GM12865 (cell line): Measurements from ENCODE around the gene CALR3.

ENCODE experiments used
- DNase-seq: peaks from one replicate; pipeline ENCODE4 v3.0.0; 2010; ENCODE audit warnings: low read depth
- H3K4me3 ChIP-seq: 2 replicates; pipeline ENCODE4 v1.5.1; 2011; ENCODE audit warnings: mild to moderate bottlenecking, low read depth, low read length, control low read depth
- TF ChIP-seq, protein P1 (sequence below): IDR thresholded peaks from 2 replicates; pipeline ENCODE4 v1.5.1; 2011; ENCODE audit warnings: low read length, control low read depth, low read depth, inconsistent platforms; ENCODE audit not compliant: insufficient read depth; ENCODE audit errors: missing control alignments

Gene CALR3

DNA sequence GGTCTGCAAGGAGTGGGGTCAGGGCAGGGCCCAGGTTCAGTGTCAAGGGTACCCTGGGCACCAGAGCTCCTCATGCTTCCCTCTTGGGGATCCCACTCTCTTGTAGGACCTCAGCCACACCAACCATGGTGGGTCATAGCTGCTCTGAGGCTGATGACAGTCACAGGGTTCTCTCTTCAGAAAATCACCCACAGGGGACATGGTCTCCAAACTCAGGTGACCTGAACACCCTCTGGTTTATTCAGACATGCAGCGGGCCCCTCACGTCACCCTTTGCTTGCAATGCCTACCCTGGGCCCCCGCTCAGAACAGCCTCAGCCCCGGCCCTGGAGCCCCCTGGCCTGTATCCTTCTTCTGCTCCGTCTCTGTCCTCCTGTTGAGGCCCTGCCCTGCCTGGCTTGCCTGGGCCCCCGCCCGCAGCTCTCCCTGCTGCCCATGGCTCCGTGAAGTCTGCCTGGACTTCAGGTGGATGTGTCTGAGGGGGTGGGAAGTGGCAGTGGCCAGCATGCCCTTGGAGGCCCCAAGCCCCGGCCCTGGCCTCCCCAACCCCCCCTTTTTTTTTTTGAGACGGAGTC, 25.8 kb upstream of the CALR3 start:
- TF ChIP-seq, protein P1, sequence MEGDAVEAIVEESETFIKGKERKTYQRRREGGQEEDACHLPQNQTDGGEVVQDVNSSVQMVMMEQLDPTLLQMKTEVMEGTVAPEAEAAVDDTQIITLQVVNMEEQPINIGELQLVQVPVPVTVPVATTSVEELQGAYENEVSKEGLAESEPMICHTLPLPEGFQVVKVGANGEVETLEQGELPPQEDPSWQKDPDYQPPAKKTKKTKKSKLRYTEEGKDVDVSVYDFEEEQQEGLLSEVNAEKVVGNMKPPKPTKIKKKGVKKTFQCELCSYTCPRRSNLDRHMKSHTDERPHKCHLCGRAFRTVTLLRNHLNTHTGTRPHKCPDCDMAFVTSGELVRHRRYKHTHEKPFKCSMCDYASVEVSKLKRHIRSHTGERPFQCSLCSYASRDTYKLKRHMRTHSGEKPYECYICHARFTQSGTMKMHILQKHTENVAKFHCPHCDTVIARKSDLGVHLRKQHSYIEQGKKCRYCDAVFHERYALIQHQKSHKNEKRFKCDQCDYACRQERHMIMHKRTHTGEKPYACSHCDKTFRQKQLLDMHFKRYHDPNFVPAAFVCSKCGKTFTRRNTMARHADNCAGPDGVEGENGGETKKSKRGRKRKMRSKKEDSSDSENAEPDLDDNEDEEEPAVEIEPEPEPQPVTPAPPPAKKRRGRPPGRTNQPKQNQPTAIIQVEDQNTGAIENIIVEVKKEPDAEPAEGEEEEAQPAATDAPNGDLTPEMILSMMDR = no peak
- H3K4me3 ChIP-seq = no peak overlapping the region
- no peak for DNase-seq

DNA sequence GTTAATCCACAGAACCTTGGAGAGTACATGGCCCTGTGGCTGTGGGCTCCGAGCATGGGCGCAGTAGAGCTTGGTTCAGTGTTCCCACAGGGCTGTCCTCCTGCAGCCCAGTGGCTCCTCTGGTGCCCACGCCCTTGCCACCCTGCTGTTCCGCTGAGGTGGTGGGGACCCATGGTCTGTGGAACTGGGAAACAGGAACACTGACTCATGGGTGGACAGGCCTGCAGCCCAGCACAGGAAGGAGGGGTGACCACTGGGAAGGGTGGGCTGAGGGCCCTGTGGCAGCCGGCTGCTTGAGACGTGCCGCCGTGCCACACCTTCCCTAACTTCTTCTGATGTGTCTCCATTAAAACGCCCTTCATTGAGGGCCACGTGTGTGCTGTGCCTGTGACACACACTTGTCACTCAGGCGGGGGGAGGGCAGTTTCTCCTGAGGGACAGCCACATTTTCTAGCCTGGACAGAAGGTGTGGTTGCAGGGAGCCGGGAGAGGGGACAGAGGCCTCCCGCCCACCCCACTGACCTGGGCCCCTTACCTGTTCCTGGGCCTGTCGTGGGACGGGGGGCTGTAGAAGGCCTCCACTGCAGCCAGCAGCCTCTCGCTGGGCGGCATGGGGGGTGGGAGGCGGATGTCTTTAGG, 25.1 kb upstream of the CALR3 start:
- TF ChIP-seq, protein P1 = no peak
- H3K4me3 ChIP-seq = no peak overlapping the region
- DNase-seq = no peak

DNA sequence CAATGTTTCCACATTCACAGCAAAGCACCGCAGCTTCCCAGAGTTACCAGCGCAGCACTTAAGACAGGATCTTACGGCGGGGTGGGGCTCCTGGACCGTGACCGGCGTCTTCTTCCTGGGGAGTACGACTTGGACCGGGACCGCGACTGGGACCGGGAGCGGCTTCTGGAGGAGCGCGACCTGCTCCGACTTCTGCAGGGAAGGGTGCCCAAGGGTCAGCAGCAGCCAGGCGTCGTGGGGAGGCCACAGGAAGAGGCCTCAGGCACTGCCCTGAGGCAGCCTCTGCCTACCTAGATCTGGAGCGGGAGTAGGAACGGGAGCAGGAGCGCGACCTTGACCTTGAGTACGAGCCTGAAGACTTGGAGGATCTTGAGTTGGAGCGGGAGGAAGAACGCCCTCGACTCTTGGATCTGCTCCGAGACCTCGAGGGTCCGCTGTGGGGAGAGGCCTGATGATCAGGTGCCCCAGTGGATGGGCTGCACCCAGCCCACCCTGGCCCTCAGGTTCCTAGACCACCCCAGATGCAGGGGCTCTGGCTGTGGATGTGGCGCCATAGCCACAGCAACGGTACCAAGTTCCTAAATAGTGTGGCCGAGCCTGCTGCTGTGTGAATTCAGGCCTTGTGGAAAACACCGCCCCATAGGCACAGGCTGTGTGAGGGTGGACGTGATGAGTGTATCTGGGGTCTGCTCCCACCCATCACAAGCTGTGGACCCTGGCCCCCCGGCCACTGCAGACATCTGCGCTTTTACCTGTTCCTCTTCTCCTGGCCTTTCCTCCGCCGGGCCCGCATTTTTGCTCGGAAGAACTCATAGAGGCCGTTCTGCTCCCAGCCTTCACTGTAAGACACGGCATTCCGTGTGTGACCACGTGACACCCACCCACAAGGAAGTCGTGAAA, 24.4 kb upstream of the CALR3 start:
- TF ChIP-seq, protein P1 = no peak
- H3K4me3 ChIP-seq = no peak overlapping the region
- DNase-seq = no peak

DNA sequence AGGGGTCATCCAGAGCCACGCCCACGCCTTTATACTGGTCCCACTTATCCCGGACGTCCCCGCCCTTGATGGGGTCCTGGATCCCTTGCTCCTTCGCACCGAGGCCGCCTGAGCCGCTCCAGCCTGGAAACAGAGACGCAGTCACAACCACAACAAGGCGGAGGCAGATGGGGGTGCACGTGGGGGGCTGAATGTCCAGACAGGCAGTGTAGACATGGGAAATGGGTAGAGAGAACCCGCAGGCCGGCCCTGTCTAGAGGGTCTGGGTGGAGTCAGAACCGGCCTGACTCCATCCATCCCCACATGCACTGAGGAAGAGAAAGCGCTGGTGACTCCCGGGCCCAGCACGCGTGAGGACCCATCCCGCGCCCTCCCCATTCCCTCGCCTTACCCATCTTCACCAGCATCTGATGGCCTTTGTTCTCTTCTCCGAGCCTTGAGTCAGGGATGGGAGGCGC, 23.3 kb upstream of the CALR3 start:
- H3K4me3 ChIP-seq = no peak overlapping the region
- TF ChIP-seq, protein P1 = no peak
- DNase-seq = no peak

DNA sequence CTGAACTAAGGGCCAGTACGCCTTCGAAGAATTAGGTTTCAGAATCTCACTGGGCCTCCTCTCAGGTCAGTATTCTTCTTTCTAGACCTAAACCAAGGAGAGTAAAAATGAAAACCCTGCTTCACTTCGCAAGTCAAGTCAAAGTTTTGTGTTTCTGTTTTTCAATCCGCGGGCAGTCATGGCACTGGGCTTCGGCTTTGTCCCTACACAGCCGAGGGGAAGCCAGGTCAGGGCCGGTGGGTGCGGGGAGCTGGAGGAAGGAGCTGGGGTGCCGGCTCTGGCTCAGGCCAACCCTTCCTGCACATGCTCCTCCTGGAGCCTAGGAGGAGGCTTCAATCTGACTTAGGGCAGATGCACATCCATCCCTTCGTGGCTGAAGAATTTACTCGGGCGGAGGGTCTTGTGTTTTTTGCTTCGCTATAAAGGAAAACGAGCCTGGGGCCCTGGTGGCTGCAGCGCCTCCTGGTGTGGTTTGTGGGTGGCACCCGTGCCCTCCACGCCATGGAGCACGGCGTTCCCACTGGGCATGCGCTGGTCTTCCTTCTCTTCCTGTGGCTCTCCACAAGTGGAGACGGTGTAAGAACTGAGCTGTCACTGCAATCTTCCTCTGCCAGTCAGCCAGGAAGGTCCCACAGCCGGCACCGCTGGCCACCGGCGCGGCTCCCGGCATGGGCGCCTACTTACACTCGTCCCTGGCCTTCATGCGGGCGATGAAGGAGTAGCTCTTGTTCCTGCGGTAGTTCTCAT, 22.7 kb upstream of the CALR3 start:
- DNase-seq = no peak
- TF ChIP-seq, protein P1 = no peak
- H3K4me3 ChIP-seq = no peak overlapping the region

DNA sequence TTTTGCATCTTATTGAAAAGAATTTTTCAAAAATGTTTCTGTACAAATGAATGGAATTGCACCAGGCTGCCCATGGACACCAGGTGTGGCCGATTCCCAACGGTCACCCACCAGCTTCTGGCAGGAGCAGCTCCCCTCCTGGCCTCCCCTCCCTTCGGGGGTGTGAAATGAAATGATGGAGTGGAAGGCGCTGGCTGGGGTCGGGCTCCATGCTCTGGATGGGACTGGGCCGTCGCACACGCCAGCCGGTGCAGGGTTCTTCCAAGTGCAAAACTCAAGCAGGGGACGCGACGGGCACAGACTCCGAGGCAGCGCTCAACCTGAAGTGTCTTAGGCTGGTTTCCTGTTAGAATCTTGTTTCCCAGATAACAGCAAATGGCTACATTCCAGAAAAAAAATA, 22.1 kb upstream of the CALR3 start:
- DNase-seq = no peak
- no peak overlapping the region for H3K4me3 ChIP-seq
- TF ChIP-seq, protein P1 = no peak
